Psoas muscle (tissue), 8 donors: ENCODE results near the gene ADAM8. TPM values are rescaled to one million over a fixed set of nuclear protein-coding genes. Genes with fewer than 3 reads are reported as not detected.

ENCODE experiments used
- ATAC-seq, 4 donors: fragments of 200-7000 bp; cut with Tn5 transposase; one replicate each; pipeline ENCODE4 v1.9.1; 2020; ENCODE audit warnings: moderate library complexity in 3 of 4, mild to moderate bottlenecking in 2 of 4
- DNase-seq, 2 donors: peaks; one replicate each; pipeline ENCODE4 v3.0.0-alpha.2; 2020
- H3K27ac ChIP-seq: fragments of 200-600 bp; one replicate; pipeline ENCODE4 v1.8.0; 2022
- H3K27me3 ChIP-seq, 3 donors: fragments of 200-600 bp in 1 of 3; one replicate each; pipeline versions ENCODE4 v1.6.1 to v1.8.0; 2013 to 2022; ENCODE audit warnings: low read length in 2 of 3, mild to moderate bottlenecking in 2 of 3, moderate library complexity in 1 of 3; ENCODE audit not compliant: insufficient read depth in 3 of 3
- H3K36me3 ChIP-seq, 2 donors: fragments of 200-600 bp in 1 of 2; one replicate each; pipeline versions ENCODE4 v1.6.1 to v1.8.0; 2013 to 2022; ENCODE audit warnings: low read depth in 1 of 2, mild to moderate bottlenecking in 1 of 2, moderate library complexity in 1 of 2; ENCODE audit not compliant: insufficient read depth in 1 of 2
- H3K4me1 ChIP-seq: fragments of 200-600 bp; one replicate; pipeline ENCODE4 v1.8.0; 2022
- H3K4me3 ChIP-seq: fragments of 200-600 bp; one replicate; pipeline ENCODE4 v1.8.0; 2022; ENCODE audit warnings: mild to moderate bottlenecking
- H3K9me3 ChIP-seq: fragments of 200-600 bp; one replicate; pipeline ENCODE4 v1.8.0; 2022
- WGBS, 3 donors: extraction: QIAGEN DNeasy Blood & Tissue Kit; methylation state at CpG; one replicate each; pipeline versions ENCODE4 v1.1.6 to v1.1.7; 2013; 5-methylcytosine and 5-hydroxymethylcytosine counted together
- intact Hi-C, 2 donors: fragments of 100-400 bp; cut with DNase I; formaldehyde crosslinking; loops; one replicate each; pipeline versions ENCODE4 v1.11.0 to v1.14.2; 2022
- polyA plus RNA-seq, 3 donors: library from polyadenylated mRNA; stranded (reverse); fragments of 200-250 nt; gene quantifications; one replicate each; pipeline ENCODE4 v1.2.3, GENCODE V29; 2013
- total RNA-seq, 4 donors: library from RNA; stranded (reverse); fragmentation: NEBNext Ultra II Directional in 2 of 4; extraction: Animal tissue kit (Norgen Biotek cat#: 25700) in 2 of 4; gene quantifications; one replicate each; pipeline versions ENCODE4 v1.2.1 to v1.2.4, GENCODE V29; 2021 to 2023
- TF ChIP-seq, protein P1 (sequence below): fragments of 200-600 bp; IDR thresholded peaks from one replicate; pipeline ENCODE4 v1.8.0; 2022; ENCODE audit warnings: antibody characterized with exemption
- donor health status: healthy with polysubstance abuse.
- donor health status: DM: no; HTN: no; CAD: no; lungs with moderate emphysema.
- donor health status: Bipolar disorder and iron deficiency.
- donor health status: healthy.
- donor health status: DM: yes; HTN: yes; CAD: no.
- donor health status: DM: no; HTN: no; CAD: no.
- donor health status: DM: no; HTN: no; CAD: no.
- donor health status: DM: yes; HTN: yes; CAD: no.

Gene ADAM8
- total and polyA plus RNA-seq, 7 donors = 0.21 to 2.8 (median 2.2) TPM

GRCh38 chr10:133276100-133276434, 601 bp downstream of the ADAM8 start:
- Histone ChIP-seq H3K9me3 (no peaks in the 10 kb centered on the region), H3K4me3 (peak overlapping the region; percentile 15), H3K27ac (no peak overlapping the region), H3K27me3 (peaks cover 0 to 29% (median 7%) of the 10 kb centered on the region in 3 donors), H3K36me3 (peaks cover 4 to 27% of the 10 kb centered on the region in 2 donors), H3K4me1 (no peaks in the 10 kb centered on the region)
- DNase-seq (no peak), ATAC-seq (no peak)
- TF ChIP-seq, protein P1, sequence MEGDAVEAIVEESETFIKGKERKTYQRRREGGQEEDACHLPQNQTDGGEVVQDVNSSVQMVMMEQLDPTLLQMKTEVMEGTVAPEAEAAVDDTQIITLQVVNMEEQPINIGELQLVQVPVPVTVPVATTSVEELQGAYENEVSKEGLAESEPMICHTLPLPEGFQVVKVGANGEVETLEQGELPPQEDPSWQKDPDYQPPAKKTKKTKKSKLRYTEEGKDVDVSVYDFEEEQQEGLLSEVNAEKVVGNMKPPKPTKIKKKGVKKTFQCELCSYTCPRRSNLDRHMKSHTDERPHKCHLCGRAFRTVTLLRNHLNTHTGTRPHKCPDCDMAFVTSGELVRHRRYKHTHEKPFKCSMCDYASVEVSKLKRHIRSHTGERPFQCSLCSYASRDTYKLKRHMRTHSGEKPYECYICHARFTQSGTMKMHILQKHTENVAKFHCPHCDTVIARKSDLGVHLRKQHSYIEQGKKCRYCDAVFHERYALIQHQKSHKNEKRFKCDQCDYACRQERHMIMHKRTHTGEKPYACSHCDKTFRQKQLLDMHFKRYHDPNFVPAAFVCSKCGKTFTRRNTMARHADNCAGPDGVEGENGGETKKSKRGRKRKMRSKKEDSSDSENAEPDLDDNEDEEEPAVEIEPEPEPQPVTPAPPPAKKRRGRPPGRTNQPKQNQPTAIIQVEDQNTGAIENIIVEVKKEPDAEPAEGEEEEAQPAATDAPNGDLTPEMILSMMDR = no peak
- intact Hi-C loops = no loop called here
- WGBS, 3 donors = 29 to 35% (median 30%) methylated on average over 6 of the region's 6 CpGs

DNA sequence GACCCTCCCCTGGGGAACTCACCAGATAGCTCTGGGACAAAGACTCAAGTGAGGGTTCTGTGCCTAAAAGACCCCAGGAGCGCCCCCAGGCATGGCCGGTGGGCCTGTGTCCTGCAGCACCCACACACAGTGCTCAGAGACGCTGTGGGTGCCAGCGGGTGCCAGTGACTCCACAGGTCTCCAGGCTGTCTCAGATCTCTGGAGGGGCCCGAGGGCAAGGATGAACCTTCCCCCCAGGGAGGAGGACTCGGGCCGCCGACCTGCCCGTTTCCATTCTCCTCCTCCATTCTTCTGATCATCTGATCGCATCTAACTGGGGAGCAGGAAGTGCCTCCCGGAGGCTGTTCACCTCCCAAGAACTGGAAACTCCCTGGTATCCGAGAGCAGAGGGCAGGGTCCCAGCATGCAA, 980 bp downstream of the ADAM8 start:
- H3K4me3 ChIP-seq = peak overlapping the region; percentile 4
- intact Hi-C loops = no loop called here
- peaks cover 4 to 26% of the 10 kb centered on the region in 2 donors for H3K36me3 ChIP-seq

DNA sequence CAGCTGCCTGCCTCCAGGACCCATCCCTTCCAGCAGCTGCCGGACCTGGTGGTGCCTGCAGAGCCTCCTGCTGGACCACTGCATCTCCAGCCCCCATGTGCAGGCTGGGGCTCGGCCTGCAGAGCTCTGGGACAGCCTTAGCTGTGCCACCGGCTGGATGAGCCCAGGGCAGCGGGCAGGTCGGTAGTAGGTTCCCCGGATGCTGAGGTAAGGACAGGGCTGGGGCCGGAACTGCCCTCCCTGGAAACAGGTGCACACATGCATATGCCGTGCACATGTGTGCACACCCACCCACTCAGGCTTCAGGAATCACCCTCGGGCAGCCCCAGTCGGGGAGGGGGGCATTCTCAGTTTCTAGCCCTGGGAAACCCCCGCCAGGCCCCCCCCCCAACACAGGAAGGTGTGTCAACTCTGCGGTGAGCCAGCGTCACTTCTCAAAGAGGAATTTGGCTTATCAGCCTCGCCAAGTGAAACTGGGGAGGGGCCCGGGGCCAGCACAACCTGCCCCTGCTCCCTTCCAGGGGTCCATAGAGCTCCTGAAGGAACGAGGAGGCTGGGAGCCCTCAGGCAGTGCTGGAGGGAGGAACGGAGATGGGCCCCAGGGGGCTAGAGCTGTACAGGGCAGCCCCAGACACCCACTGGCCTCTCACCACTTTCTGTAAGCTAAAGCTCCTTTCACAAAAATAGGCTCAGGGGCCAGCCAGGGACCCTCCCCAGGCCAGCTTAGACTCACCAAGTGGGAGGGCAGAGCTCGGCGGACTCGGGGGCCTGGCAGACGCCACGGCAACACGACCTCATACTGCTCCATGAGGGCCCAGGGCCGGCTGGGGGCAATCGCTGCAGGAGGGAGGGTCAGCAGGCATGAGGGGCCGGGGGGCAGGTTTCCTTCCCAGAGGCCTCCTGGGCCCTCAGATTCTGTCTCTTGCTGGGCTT, 1.7 kb downstream of the ADAM8 start:
- WGBS, 3 donors = 33 to 37% (median 37%) methylated on average over 26 of the region's 26 CpGs
- TF ChIP-seq, protein P1 = no peak
- H3K27ac ChIP-seq = no peak overlapping the region
- intact Hi-C loops = no loop called here
- H3K4me3 ChIP-seq = no peak overlapping the region
- DNase-seq = no peak
- peaks cover 3 to 21% of the 10 kb centered on the region in 2 donors for H3K36me3 ChIP-seq
- H3K4me1 ChIP-seq = no peaks in the 10 kb centered on the region
- H3K9me3 ChIP-seq = no peaks in the 10 kb centered on the region
- peaks cover 0 to 29% (median 7%) of the 10 kb centered on the region in 3 donors for H3K27me3 ChIP-seq
- no peak for ATAC-seq

More for the DNA sequence above, 980 bp downstream of the ADAM8 start:
- TF ChIP-seq, protein P1 = no peak
- Histone ChIP-seq H3K27ac (no peak overlapping the region), H3K27me3 (peaks cover 0 to 29% (median 7%) of the 10 kb centered on the region in 3 donors), H3K4me1 (no peaks in the 10 kb centered on the region), H3K9me3 (no peaks in the 10 kb centered on the region)
- ATAC-seq (no peak), DNase-seq (no peak)
- WGBS, 3 donors = 25 to 34% (median 28%) methylated on average over 12 of the region's 12 CpGs

GRCh38 chr10:133273534-133274143, 3.0 kb downstream of the ADAM8 start:
- DNase-seq = no peak
- TF ChIP-seq, protein P1 = no peak
- no peak for ATAC-seq
- intact Hi-C loops = no loop called here
- Histone ChIP-seq H3K4me1 (no peaks in the 10 kb centered on the region), H3K27me3 (peaks cover 0 to 29% (median 7%) of the 10 kb centered on the region in 3 donors), H3K4me3 (no peak overlapping the region), H3K27ac (no peak overlapping the region), H3K9me3 (no peaks in the 10 kb centered on the region), H3K36me3 (peaks cover 0 to 8% of the 10 kb centered on the region in 2 donors)
- 87 to 91% (median 88%) methylated on average over 19 to 28 of the region's 28 CpGs for WGBS, 3 donors
